ENCODE results near the gene CASK.

Gene CASK

DNA sequence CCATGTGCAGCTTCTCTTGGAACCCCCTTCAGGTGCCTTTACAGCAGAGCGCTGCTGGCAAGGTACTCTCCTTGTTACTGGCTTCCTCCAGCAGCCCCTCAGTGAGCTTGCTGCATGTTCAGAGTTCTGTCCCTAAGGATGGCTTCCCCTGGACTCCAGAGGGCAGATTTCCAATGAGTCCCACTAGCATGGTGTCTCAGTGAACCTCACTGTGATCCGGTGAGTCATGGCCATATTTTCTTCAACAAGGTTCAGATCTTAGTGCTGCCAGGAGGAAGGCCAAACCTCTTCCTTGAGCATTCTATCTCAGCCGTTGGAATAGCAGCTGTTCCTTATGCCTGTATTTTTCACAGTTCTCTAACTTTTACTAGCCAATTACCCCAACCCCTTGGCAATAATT is 98.8 kb downstream of the CASK start:
- DNase-seq, result no peak

DNA sequence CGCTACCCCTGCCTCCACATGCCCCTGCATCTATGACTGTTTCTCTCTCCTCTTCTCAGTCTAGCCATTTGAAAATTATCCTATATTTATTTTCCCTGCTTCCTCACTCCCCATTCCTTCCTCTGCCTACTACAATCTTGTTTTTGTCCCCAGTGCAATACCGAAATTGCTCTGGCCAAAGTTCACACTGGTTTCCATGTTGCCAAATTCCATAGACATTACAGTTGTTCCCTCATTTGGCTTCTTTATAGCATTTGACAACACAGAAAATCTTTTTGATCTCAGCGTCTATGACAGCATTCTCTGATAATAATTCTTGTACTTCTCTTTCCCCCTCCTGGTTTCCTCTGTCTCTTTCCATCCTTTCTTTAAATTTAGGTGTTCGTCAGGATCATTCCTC is 100.0 kb downstream of the CASK start:
- no peak for DNase-seq

DNA sequence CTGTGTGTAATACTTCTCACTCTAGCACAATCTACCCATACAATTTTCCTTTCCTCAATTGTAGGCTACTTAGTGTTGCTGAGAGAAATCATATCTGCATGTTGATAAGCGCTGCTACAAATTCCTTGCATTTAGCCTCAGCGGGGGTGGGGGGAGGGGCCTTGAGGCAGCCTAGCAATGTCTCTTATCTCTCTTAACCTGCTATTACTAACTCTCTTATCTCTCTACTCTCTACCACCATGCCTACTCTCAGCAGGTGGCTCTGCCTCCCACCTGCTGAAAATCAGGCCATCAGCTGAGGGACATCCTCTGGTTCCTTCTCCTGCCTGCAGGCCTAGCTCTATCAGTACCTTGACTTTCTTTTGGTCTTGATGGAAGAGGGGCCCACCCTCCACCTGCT is 100.5 kb downstream of the CASK start:
- no peak for DNase-seq

DNA sequence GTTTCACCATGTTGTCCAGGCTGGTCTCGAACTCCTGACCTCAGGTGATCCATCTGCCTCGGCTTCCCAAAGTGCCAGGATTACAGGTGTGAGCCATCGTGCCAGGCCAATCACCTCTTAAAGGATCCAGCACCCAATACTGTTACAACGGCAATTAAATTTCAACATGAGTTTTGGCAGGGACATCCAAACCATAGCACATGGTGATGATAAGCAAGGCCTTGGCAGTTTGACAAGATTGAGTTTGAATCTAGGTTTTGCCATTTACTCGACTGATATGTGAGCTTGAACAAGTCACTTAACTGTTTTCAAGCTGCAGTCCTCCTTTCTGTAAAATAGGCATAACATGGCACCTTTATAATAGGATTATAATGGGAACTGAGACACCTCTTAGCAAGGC is 115.3 kb downstream of the CASK start:
- DNase-seq, result no peak

DNA sequence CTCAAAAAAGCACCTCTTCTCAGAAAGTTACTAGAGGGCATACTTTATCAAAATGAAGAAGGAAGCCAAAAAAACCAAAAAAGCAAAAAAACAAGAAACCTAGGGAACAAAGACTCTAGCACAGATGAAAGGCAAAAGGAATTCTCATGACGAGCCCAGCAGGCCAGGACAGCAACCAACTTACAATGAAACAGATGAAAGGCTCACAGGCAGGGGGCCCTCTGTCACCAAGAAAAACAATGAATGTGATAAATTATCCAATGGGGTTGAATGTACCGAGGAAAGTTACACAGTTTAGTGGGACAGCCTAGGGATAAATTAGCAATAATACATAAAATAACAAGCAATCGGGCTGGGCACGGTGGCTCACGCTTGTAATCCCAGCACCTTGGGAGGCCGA is 120.4 kb downstream of the CASK start:
- DNase-seq, result no peak

DNA sequence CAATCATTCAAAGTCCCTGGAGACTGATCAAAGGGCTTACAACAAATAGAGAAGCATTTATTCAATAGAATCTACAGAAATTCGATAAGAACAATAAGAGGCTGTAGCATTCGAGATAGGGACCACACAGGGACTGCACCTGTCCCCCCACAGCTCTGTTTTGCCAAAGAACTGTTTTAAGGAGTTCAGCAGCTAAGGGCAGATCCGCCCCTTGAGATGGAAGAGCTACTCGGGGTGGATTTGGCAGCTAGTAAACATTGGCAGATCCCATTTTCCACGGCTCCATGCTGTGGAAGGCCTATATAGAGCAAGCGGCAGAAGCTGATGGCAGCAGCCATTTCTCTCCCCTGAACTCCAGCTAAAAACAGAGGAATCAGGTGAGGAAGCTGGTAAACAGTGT is 123.7 kb downstream of the CASK start:
- DNase-seq, result no peak

DNA sequence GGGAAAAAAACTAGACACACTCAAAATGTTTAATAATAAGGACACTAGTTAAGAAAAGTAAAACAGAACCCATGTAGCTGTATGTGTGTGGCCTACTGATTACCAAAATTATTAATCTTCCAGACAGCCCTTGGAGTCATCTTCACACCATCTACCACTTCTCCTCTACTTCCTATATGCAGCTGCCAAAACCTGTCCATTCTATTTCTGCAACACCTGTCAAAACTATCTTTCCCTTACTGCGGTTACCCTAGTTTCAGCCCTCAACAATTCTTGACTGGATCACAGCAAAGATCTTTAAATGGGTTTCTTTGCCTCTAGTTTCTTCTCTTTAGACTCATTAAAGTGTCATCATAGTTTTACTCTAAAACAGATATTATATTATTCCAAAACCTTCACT is 126.8 kb downstream of the CASK start:
- DNase-seq, result no peak

DNA sequence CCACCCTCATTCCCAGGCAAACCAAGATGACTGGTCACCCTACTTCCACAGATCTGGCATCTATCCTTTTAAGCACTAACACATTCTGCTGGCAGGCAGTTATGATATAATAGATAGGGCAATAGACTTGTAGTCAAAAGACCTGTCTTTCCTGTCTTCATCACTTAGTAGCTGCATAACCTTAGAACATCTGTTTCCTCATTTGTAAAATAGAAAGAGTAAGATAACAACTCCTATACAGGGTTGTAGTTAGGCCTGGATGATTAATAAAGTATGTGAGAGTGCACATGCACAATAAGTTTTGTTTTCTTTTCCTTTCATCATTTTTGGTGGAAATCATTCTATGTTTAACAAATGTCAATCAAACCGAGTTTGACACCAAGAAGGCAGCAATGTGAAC is 127.3 kb downstream of the CASK start:
- no peak for DNase-seq

DNA sequence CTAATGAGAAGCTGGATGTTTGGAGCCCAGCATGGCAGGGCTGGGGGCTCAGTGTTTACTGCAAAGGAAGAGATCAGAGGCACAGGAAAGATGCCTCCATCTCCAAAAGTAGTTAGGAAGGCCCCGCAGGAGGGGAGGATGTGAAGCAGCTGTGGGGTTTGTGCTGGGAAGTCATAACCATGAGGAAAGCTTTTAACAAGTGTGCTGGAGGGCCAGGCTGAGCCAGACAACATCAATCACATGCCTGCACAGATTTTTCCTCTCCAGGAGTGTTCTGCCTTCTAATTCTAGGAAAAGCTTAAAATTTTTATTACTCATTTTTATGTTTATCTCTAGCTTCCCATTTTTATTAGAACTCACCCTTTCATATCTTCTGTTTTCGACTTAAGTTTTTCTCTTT is 134.0 kb downstream of the CASK start:
- no peak for DNase-seq

DNA sequence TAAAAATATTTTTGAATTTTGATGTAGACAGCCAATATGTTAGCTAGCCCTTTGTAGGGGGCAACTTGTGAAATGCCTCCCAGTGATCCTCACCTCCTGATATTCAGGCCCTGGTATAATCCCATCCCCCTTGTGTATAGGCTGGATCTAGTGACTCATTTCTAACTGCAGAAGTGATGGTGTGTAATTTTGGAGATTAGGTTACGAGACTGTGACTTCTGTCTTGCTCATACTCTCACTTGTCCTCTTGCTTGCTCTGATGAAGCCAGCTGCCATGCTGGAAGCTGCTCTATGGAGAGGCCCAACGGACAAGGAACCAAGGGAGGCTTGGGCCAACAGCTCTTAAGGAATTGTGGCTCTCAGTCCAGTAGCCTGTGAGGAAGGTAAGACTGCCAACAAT is 137.7 kb downstream of the CASK start:
- no peak for DNase-seq

DNA sequence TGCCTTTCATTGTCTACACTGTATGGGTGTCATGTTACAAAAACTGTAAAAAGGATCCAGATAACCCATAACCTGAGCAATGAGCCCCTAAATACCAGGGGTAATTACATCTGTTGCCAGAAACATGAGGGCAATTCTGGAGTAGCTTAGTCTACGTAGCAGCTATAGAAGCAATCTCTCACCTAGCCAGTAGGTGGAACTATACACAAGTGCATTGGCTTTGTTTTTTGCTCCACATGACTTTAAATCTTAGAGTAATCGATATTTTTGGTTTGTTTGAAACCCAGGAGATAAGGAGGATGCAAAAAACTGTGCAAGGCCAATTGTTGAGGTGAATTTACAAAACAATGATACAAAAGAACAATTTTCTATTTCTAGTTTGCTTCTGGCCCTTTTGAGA is 141.9 kb downstream of the CASK start:
- no peak for DNase-seq

DNA sequence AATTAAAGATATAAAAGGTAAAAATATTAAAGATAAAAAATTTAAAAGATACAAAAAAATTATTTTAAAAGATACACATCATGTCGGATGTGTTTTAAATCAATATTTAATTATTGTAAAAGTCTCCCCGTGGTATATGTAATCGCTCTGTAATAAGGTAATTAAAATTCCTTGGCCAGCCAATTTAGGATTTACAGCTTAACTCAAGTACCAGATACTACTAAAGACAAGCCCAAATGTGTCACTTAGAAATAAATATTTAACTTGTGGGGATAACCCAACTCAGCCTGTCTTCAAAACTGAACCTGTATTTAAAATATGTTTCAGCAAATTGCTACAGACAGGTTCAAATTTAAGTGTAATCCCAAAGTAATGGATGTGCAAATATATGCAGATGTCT is 143.4 kb downstream of the CASK start:
- peak; percentile 10 for DNase-seq

DNA sequence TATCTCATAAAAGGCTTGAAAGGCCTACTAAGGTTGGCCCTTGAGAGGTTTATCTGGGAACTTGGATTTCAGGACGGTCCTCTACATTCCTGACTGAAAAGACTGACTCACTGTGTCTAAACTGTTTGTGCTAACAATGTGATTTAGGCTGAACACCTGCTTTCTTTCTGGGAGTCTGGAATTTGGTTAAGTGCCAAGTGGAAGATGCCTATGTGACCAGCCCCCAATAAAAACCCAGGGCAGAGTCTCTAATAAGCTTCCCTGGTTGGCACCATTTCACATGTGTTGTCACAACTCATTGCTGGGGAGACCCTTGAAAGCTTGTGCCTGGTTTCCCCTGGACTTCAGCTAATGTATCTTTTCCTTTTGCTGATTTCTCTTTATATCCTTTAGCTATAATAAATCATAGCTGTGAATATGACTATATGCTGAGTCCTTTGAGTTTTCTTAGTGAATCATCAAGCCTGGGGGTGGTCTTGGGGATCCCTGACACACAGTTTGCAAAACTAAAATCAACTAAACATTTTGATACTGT is 144.3 kb downstream of the CASK start:
- peak; percentile 71 for DNase-seq

DNA sequence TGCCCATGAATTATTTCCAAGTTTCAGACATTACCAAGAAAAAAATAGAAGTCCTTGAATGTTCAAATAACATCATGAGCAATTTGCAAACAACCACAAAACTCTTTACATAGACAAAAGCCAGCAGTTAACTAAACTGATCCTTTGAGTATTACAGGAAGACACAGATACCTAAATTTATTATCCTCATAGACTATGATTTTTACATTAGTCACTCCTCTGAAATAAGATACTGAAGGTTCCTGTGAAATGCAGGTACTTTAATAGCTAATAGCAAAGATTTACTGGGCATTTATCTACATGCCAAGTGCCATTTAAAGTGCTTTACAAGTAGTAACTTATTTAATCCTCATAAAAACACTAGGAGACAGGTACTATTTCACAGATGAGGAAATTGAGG is 161.7 kb downstream of the CASK start:
- no peak for DNase-seq

DNA sequence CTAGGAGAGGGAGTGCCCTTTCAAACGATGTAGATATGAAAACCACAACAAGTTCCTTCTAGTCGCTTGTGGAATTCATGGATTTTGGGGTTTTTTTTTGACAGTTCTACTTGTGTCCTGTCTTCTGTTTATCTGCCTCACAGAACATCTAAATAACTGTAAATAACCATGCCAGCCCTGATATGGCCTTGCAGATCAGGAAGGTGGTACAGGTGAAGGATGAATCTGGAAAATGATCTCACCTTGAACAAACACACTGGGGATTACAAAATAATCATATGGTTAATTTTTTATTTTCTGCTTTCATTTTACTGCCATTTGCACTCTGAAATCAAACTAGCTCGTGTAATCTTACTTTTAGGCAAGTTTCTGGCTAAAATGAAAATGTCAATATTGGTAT is 162.2 kb downstream of the CASK start:
- DNase-seq, result no peak

DNA sequence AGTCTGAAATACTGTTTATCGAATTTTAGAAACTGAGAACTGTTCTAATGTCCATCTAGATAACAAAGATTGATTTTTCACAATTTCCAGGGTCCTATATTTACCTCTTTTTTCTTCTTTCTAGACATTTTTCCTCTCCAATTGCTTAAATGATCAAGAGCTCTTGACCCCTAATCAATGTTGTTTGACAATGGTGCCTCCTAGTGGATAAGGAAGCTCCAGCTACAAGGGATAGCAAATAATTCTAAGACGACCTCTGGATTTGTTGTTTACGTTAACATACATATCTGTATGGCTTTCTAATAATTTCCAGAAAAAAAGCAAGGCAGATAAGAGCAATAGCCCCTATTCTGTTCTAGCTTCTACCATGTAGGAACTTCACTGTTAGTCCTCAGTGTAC is 163.5 kb downstream of the CASK start:
- DNase-seq, result no peak

DNA sequence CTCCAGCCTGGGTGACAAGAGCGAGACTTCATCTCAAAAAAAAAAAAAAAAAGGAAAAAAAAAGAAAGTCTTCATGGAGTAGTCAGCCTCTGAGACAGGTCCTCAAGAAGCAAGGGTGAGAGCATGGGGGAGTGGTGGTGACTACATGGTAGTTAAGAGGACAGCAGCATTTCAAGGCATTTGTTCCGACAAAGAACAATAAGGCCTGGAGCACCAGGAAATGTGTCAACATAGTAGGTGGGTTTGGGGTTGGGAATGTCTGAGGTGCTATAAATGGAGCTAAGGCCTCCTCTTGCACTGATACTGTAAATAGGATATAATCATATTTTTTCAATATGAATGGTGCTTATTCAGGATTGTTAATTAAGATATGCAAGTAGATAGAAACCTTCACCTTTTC is 165.0 kb downstream of the CASK start:
- no peak for DNase-seq

DNA sequence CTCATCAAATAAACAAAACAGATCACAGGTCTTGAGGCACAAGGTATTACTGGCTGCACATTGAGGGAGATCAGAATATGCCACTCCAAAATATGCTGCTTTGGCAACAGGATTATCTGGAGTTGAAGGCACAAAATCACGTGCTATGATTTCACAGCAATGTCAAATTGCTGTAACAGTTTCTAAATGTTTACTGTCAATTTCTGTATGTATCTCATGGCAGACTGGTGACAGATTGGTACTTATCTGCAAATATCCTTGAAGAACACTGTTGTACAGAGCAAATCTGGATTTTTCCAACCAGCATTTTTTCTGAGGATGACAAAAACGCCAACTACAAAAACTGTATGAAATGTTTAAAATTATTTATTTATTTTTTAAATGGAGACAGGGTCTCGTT is 172.6 kb downstream of the CASK start:
- no peak for DNase-seq

DNA sequence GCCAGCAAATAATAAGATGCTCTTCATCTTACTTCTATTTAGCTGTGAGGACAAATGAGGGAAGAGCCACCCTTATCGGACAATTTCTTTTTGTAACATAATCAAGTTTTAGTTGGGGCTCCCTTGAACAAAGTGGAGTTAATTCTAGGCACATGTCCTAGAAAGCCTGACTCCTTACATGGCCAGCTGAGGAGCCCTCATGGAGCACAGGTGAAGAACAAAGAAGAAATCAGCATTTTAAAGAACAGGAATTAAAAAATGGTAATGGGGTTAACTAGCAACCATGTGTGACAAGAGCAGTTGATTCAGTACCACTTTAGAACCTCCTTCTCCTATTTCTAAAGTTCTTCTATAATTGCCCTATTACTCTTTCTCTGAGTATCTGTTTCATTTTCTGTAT is 183.5 kb downstream of the CASK start:
- DNase-seq, result no peak

DNA sequence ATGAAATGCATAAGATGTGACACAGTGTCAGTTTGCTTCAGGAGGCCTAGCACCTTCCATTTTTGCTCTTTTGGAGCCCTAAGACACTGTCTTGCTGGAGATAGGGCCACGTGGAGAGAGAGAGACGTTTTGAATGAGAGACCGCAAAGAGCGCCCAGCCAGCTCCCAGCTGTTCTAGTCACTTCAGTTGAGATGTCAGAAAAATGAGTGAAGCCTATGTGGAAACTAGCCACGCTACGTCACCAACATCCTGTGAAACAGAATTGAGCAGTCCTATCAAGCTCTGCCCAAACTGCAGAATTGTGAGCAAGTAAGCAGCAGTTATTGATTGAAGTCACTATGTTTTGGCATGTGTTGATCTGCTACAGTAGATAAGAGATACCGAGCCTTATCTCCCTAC is 186.3 kb downstream of the CASK start:
- DNase-seq, result no peak

DNA sequence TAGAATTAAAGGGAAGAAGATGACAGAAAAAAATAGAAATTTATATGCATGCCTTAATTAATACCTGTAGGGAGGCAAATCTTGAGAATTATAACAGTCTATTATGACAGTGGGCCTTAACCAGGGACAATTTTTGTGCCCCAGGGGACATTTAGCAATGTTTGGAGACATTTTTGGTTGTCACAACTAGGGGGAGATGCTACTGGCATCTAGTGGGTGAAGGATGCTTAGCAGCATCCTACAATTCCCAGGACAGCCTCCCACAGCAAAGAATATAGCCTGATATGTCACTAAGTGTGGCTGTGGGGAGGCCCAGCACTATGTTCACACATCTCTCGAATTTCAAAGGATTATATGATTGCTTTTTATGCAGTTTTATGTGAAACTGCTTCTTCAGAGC is 188.8 kb downstream of the CASK start:
- DNase-seq, result no peak

DNA sequence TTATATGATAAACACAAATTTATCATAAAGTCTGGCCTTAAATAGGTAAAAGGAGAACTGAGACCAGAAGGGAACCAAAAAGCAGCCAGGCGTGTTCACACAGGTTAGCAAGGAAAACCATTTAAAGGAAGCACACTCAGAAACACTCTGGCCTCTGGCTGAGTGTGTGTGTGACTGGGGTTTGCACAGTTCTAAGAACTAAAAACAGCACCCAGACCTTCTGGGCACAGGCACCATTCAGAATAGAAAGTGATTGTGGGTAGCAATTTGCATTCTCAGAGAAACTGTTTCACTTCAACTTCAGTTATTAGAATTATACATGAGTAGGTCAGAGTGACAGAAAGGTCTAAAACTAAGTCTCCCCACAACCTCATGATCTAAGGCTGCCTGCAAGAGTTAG is 189.4 kb downstream of the CASK start:
- DNase-seq, result no peak

DNA sequence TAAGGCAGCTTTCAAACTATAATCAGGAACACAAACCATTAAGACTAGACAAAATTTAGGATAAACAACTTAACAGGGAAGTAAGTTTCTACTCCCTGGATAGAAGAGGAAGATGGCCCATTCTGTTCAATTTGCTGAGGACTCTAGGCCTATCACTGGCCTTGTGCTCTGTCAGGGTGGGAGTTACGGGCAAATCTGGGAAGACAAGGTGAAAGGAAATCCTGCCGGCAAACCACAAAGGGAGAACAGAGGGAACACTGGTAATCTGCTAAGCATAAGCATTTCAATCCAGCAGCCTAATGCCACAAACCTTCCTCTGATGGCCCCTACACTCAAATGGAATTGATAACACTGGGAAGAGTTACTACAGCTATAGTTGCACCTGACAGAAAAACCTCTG is 191.1 kb downstream of the CASK start:
- DNase-seq, result no peak

DNA sequence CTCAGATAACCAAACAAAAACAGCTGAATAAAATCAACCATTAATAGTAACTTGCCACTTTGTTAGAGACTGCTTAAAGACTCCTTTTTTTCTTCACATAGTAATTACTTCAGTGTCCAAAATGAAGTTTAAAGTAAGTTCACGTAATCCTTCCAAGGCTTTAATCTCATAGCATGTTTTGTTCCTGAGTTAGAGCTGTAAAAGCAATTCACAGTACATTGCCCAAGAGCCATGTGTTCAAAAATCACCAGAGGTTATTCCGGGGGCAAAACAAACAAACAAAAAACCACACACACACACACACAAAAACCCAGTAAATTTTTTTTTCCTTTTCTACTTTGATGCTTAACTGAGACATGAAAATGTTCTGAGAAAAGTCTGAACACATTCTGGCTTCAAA is 193.3 kb downstream of the CASK start:
- no peak for DNase-seq

DNA sequence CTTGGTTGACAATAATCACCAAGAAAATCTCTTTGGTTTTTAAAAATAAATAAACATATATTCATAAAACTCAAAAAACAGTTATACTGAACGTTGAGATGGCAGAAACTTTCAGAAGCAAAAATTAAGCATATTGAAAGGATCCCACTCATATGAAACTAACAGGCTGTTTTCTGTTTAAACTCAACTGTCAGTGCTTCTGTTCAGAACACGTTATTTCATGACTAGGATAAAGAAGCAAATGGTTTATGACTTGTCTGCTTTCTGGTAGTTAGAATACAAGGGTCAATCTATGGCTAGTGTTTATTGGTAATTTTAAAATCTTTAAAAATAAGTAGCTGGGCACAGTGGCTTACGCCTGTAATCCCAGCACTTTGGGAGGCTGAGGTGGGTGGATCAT is 195.2 kb downstream of the CASK start:
- no peak for DNase-seq

DNA sequence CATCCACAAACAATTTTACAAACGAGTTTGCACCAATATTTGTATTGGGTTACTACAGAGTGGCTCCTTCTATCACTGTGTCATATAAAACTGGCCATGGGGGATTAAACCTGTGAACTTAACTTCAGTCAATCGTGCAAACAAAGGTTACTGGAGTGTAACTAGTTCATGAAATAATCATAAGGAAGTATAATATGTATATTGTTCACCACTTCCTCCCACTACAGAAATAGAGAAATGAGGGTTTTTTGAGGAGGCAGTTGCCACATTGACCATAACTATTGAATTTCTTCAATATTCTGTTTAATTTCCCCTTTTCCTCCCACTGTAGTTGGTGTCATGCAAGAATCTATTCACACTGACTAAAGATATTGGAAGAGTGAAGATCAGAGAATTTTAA is 199.5 kb downstream of the CASK start, which contains the start of gene GPR82:
TSS of gene GPR82 (plus strand) at position 356 of the 400 bp plus-strand sequence. CDS start 2,846 bp downstream, outside the sequence.
- DNase-seq, result no peak
